HepG2 (cell line): ENCODE results near the gene RNPEPL1. TPM values are rescaled to one million over a fixed set of nuclear protein-coding genes. Genes with fewer than 3 reads are reported as not detected.
A peak's percentile ranks its signal among the peaks of the same experiment; 100 is the strongest.

Experiments used
- BORCS8-MEF2B ChIP-seq: sonication (generic); formaldehyde crosslinking; IDR thresholded peaks from 2 replicates; pipeline ENCODE4 v1.8.0; 2022; ENCODE audit warnings: mild to moderate bottlenecking, missing genetic modification reagents
- FOXP1 ChIP-seq, 2 experiments: fragments of 450-650 bp in 1 of 2; IDR thresholded peaks; 2 replicates each; pipeline ENCODE4 v1.6.1; 2017 to 2018; ENCODE audit warnings: antibody characterized with exemption in 1 of 2
- GMEB1 ChIP-seq: sonication (generic); formaldehyde crosslinking; IDR thresholded peaks from 2 replicates; pipeline ENCODE4 v1.5.1; 2020; ENCODE audit warnings: missing genetic modification reagents, mild to moderate bottlenecking, borderline replicate concordance
- HNRNPLL ChIP-seq: fragments of 200-400 bp; formaldehyde crosslinking; IDR thresholded peaks from 2 replicates; pipeline ENCODE4 v1.6.1; 2017; ENCODE audit warnings: mild to moderate bottlenecking, low read depth, low read length; ENCODE audit not compliant: poor library complexity, severe bottlenecking
- LCORL ChIP-seq, 2 experiments: fragments of 450-650 bp in 1 of 2; sonication (generic) in 1 of 2; formaldehyde crosslinking in 1 of 2; IDR thresholded peaks; 2 replicates each; pipeline versions ENCODE4 v1.5.0 to v1.6.1; 2017 to 2020; ENCODE audit warnings: antibody characterized with exemption in 1 of 2, missing genetic modification reagents in 1 of 2
- MTA1 ChIP-seq: sonication (generic); formaldehyde crosslinking; IDR thresholded peaks from 2 replicates; pipeline ENCODE4 v1.4.0; 2020; ENCODE audit warnings: missing genetic modification reagents, mild to moderate bottlenecking, borderline replicate concordance
- MYC ChIP-seq: sonication (generic); formaldehyde crosslinking; IDR thresholded peaks from 2 replicates; pipeline ENCODE4 v1.9.0; 2021; ENCODE audit warnings: missing genetic modification reagents, borderline replicate concordance
- MZF1 ChIP-seq: sonication (generic); formaldehyde crosslinking; IDR thresholded peaks from 2 replicates; pipeline ENCODE4 v1.8.1; 2023; ENCODE audit warnings: mild to moderate bottlenecking, missing genetic modification reagents, borderline replicate concordance
- NFKB2 ChIP-seq: sonication (generic); formaldehyde crosslinking; IDR thresholded peaks from 2 replicates; pipeline ENCODE4 v1.4.0; 2020; ENCODE audit warnings: missing genetic modification reagents, borderline replicate concordance
- PITX1 ChIP-seq: sonication (generic); formaldehyde crosslinking; IDR thresholded peaks from 2 replicates; pipeline ENCODE4 v1.5.1; 2020; ENCODE audit warnings: mild to moderate bottlenecking, missing genetic modification reagents
- RARA ChIP-seq: IDR thresholded peaks from 2 replicates; pipeline ENCODE4 v1.6.1; 2016; ENCODE audit warnings: missing genetic modification reagents, missing compliant biosample characterization
- SAP130 ChIP-seq: IDR thresholded peaks from 2 replicates; pipeline ENCODE4 v1.6.1; 2016; ENCODE audit warnings: low read depth
- SIN3B ChIP-seq: fragments of 150-350 bp; IDR thresholded peaks from 2 replicates; pipeline ENCODE4 v1.6.1; 2014; ENCODE audit warnings: low read length
- SOX5 ChIP-seq: IDR thresholded peaks from 2 replicates; pipeline ENCODE4 v1.6.1; 2016; ENCODE audit warnings: borderline replicate concordance
- TMF1 ChIP-seq: sonication (generic); formaldehyde crosslinking; IDR thresholded peaks from 2 replicates; pipeline ENCODE4 v1.8.1; 2022; ENCODE audit warnings: low read depth, missing genetic modification reagents
- ZNF12 ChIP-seq: sonication (generic); formaldehyde crosslinking; IDR thresholded peaks from 2 replicates; pipeline ENCODE4 v1.5.0; 2020; ENCODE audit warnings: missing genetic modification reagents
- ZNF160 ChIP-seq: sonication (generic); formaldehyde crosslinking; IDR thresholded peaks from 2 replicates; pipeline ENCODE4 v1.8.0; 2022; ENCODE audit warnings: mild to moderate bottlenecking, inconsistent platforms, missing genetic modification reagents
- ZNF251 ChIP-seq: sonication (generic); formaldehyde crosslinking; IDR thresholded peaks from 2 replicates; pipeline ENCODE4 v1.9.0; 2021; ENCODE audit warnings: mild to moderate bottlenecking, missing genetic modification reagents
- ZNF501 ChIP-seq: sonication (generic); formaldehyde crosslinking; IDR thresholded peaks from 2 replicates; pipeline ENCODE4 v1.5.1; 2020; ENCODE audit warnings: mild to moderate bottlenecking, moderate library complexity, missing genetic modification reagents
- ZNF7 ChIP-seq: IDR thresholded peaks from 2 replicates; pipeline ENCODE4 v1.6.1; 2016; ENCODE audit warnings: missing biosample characterization, missing genetic modification reagents
- ZNF777 ChIP-seq: sonication (generic); formaldehyde crosslinking; IDR thresholded peaks from 2 replicates; pipeline ENCODE4 v1.4.0; 2020; ENCODE audit warnings: missing genetic modification reagents
- ZSCAN31 ChIP-seq: sonication (generic); formaldehyde crosslinking; IDR thresholded peaks from 2 replicates; pipeline ENCODE4 v1.5.0; 2020; ENCODE audit warnings: low read depth, mild to moderate bottlenecking, missing genetic modification reagents
- polyA plus RNA-seq, 8 experiments: library from polyadenylated mRNA; depleted of rRNA in 3 of 8; stranded (reverse) in 7 of 8; unstranded in 1 of 8; fragments of >200 nt; fragmentation: Illumina TruSeq in 4 of 8; extraction: Trizol in 4 of 8; gene quantifications; 2 replicates each; pipeline versions ENCODE4 v1.2.1 to v1.2.3, GENCODE V29; 2011 to 2016; ENCODE audit warnings: low read depth in 4 of 8, missing spikeins in 1 of 8, mixed read lengths in 1 of 8; ENCODE audit not compliant: insufficient read depth in 1 of 8
- total RNA-seq, 5 experiments: library from RNA; depleted of rRNA; stranded (reverse); fragments of >200 nt; fragmentation: Illumina TruSeq; extraction: Trizol; gene quantifications; 2 replicates each; pipeline ENCODE4 v1.2.3, GENCODE V29; 2016; ENCODE audit warnings: low read depth in 1 of 5
- TF ChIP-seq, protein P1 (sequence below): sonication (generic); formaldehyde crosslinking; IDR thresholded peaks from 2 replicates; pipeline ENCODE4 v1.4.0; 2020; ENCODE audit warnings: mild to moderate bottlenecking, missing genetic modification reagents
- TF ChIP-seq, protein P2 (sequence below): sonication (generic); formaldehyde crosslinking; IDR thresholded peaks from 2 replicates; pipeline ENCODE4 v1.4.0; 2020; ENCODE audit warnings: missing genetic modification reagents

RNPEPL1 gene
- total and polyA plus RNA-seq, 2 of the 13 experiments (the other 11 are each of a cell fraction or from before 2014, with no cell fraction given), result 13.0 to 18.0 TPM

- TF ChIP-seq GMEB1 (CRISPR knock-in tag) (no peak; the same call in 1 of the 2 replicates), FOXP1 (IDR thresholded peaks at IDR 0.05) (no peak), FOXP1 (CRISPR knock-in tag; IDR thresholded peaks at IDR 0.05) (peak; percentile 17; the same call in 1 of the 2 replicates), RARA (CRISPR knock-in tag) (peak; percentile 70; the same call in 1 of the 2 replicates), ZNF12 (no peak), ZSCAN31 (CRISPR knock-in tag) (peak; percentile 78; the same call in 1 of the 2 replicates), TMF1 (no peak), LCORL (IDR thresholded peaks at IDR 0.05) (no peak), LCORL (CRISPR knock-in tag; IDR thresholded peaks at IDR 0.05) (peak; percentile 77), MZF1 (CRISPR knock-in tag) (no peak), HNRNPLL (peak; percentile 4), ZNF7 (no peak), PITX1 (CRISPR knock-in tag) (peak; percentile 43; the same call in 1 of the 2 replicates), SIN3B (no peak), MTA1 (peak; percentile 85; the same call in 1 of the 2 replicates), ZNF251 (CRISPR knock-in tag) (no peak), SOX5 (CRISPR knock-in tag) (peak; percentile 23; the same call in 1 of the 2 replicates), NFKB2 (peak; percentile 62; the same call in 1 of the 2 replicates), BORCS8-MEF2B (CRISPR knock-in tag) (peak; percentile 49; the same call in 1 of the 2 replicates), SAP130 (CRISPR knock-in tag) (peak; percentile 61), ZNF777 (no peak), MYC (CRISPR knock-in tag) (peak; percentile 78; the same call in 1 of the 2 replicates), ZNF501 (CRISPR knock-in tag) (peak; percentile 46; the same call in 1 of the 2 replicates), ZNF160 (CRISPR knock-in tag) (no peak; the same call in 1 of the 2 replicates)
- TF ChIP-seq, protein P1, sequence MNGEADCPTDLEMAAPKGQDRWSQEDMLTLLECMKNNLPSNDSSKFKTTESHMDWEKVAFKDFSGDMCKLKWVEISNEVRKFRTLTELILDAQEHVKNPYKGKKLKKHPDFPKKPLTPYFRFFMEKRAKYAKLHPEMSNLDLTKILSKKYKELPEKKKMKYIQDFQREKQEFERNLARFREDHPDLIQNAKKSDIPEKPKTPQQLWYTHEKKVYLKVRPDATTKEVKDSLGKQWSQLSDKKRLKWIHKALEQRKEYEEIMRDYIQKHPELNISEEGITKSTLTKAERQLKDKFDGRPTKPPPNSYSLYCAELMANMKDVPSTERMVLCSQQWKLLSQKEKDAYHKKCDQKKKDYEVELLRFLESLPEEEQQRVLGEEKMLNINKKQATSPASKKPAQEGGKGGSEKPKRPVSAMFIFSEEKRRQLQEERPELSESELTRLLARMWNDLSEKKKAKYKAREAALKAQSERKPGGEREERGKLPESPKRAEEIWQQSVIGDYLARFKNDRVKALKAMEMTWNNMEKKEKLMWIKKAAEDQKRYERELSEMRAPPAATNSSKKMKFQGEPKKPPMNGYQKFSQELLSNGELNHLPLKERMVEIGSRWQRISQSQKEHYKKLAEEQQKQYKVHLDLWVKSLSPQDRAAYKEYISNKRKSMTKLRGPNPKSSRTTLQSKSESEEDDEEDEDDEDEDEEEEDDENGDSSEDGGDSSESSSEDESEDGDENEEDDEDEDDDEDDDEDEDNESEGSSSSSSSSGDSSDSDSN (CRISPR knock-in tag), result peak; percentile 71; the same call in 1 of the 2 replicates
- TF ChIP-seq, protein P2, sequence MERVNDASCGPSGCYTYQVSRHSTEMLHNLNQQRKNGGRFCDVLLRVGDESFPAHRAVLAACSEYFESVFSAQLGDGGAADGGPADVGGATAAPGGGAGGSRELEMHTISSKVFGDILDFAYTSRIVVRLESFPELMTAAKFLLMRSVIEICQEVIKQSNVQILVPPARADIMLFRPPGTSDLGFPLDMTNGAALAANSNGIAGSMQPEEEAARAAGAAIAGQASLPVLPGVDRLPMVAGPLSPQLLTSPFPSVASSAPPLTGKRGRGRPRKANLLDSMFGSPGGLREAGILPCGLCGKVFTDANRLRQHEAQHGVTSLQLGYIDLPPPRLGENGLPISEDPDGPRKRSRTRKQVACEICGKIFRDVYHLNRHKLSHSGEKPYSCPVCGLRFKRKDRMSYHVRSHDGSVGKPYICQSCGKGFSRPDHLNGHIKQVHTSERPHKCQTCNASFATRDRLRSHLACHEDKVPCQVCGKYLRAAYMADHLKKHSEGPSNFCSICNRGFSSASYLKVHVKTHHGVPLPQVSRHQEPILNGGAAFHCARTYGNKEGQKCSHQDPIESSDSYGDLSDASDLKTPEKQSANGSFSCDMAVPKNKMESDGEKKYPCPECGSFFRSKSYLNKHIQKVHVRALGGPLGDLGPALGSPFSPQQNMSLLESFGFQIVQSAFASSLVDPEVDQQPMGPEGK, result peak; percentile 67; the same call in 1 of the 2 replicates
Measured at GRCh38 chr2:240597419-240598181, 29.3 kb downstream of the RNPEPL1 start (continued).
